K562 (cell line): Measurements from ENCODE around the gene QKI. TPM values are rescaled to one million over a fixed set of nuclear protein-coding genes. Genes with fewer than 3 reads are reported as not detected.

Experiments used
- ATAC-seq: fragments of 200-7000 bp; cut with Tn5 transposase; 3 replicates; pipeline ENCODE4 v1.9.1; 2020; ENCODE audit warnings: moderate library complexity
- BruUV-seq: library from RNA; stranded (reverse); fragments of 400-500 nt; replicated peaks from 2 replicates; lab custom pipeline; 2021; lab: Mats Ljungman, UMichigan
- CTCF ChIA-PET: fragments of 300-600 bp; formaldehyde crosslinking; extraction: SDS; loops from one replicate; lab custom pipeline; 2021; ENCODE audit warnings: low intra/inter-chr PET ratio; lab: Yijun Ruan, JAX
- POLR2A ChIA-PET: fragments of 300-600, 350-650 bp; sonication (Branson Sonifier 250); formaldehyde crosslinking; extraction: SDS; loops from one replicate; lab custom pipeline; 2021; ENCODE audit warnings: antibody characterized with exemption, inconsistent platforms; lab: Yijun Ruan, JAX
- DNase-seq, 4 experiments: peaks; one replicate each; pipeline versions ENCODE4 v3.0.0 to v3.0.0-alpha.2; 2011 to 2018; ENCODE audit warnings: low spot score in 3 of 4, mixed read lengths in 3 of 4; ENCODE audit errors: extremely low read depth in 1 of 4
- FAIRE-seq: peaks from 2 replicates; lab custom pipeline; 2011; peaks lifted over from hg19 to GRCh38; lab: Jason Lieb, UNC
- H2AFZ ChIP-seq: 2 replicates; pipeline ENCODE4 v1.6.0; 2011; ENCODE audit warnings: low read depth, low read length, control low read depth, inconsistent platforms
- H3K27ac ChIP-seq: fragments of 200-600 bp; 3 replicates; pipeline ENCODE4 v1.8.0; 2011; ENCODE audit warnings: low read depth, mild to moderate bottlenecking, control low read depth, inconsistent platforms, low read length, moderate library complexity, mixed read lengths; ENCODE audit errors: extremely low read depth
- H3K27me3 ChIP-seq, 2 experiments: fragments of 300-600 bp in 1 of 2; 2 replicates in 1 of 2; 3 replicates in 1 of 2; pipeline versions ENCODE4 v1.6.0 to v1.8.0; 2011; ENCODE audit warnings: inconsistent platforms in 2 of 2, low read length in 2 of 2, mild to moderate bottlenecking in 1 of 2, mixed read lengths in 1 of 2, moderate library complexity in 1 of 2; ENCODE audit not compliant: control insufficient read depth in 2 of 2, insufficient read depth in 2 of 2
- H3K36me3 ChIP-seq: fragments of 300-600 bp; 3 replicates; pipeline ENCODE4 v1.8.0; 2011; ENCODE audit warnings: mild to moderate bottlenecking, low read length, inconsistent platforms; ENCODE audit not compliant: control insufficient read depth, insufficient read depth
- H3K4me1 ChIP-seq, 2 experiments: fragments of 200-600 bp in 1 of 2; replicated peaks in 1 of 2; 2 replicates in 1 of 2; 3 replicates in 1 of 2; pipeline versions ENCODE4 v1.5.1 to v1.8.0; 2011; ENCODE audit warnings: inconsistent platforms in 2 of 2, low read length in 2 of 2, mild to moderate bottlenecking in 1 of 2, mixed read lengths in 1 of 2, moderate library complexity in 1 of 2; ENCODE audit not compliant: control insufficient read depth in 2 of 2, insufficient read depth in 2 of 2
- H3K4me2 ChIP-seq: 2 replicates; pipeline ENCODE4 v1.6.1; 2011; ENCODE audit warnings: low read length, control low read depth, inconsistent platforms, mixed read lengths; ENCODE audit not compliant: insufficient read depth
- H3K4me3 ChIP-seq: fragments of 200-600 bp; sonication (generic), shearing (Covaris generic); 2 replicates; pipeline ENCODE4 v1.5.1; 2016; ENCODE audit warnings: control low read depth, inconsistent platforms
- H3K79me2 ChIP-seq: fragments of 200-600 bp; 3 replicates; pipeline ENCODE4 v1.8.0; 2011; ENCODE audit warnings: low read length, inconsistent platforms; ENCODE audit not compliant: control insufficient read depth, insufficient read depth
- H3K9ac ChIP-seq, 2 experiments: 2 replicates each; pipeline versions ENCODE4 v1.6.0 to v1.6.1; 2011; ENCODE audit warnings: low read depth in 2 of 2, low read length in 2 of 2, control low read depth in 1 of 2, inconsistent platforms in 1 of 2, mild to moderate bottlenecking in 1 of 2, mixed read lengths in 1 of 2; ENCODE audit not compliant: insufficient read depth in 1 of 2
- H3K9me1 ChIP-seq: one replicate; pipeline ENCODE4 v1.6.0; 2011; ENCODE audit warnings: inconsistent platforms, mild to moderate bottlenecking, low read length, moderate library complexity; ENCODE audit not compliant: control insufficient read depth, insufficient read depth
- H3K9me3 ChIP-seq: replicated peaks from 2 replicates; pipeline ENCODE4 v1.5.1; 2011; ENCODE audit warnings: low read depth, low read length, inconsistent platforms; ENCODE audit not compliant: control insufficient read depth, insufficient read depth
- H4K20me1 ChIP-seq: replicated peaks from 2 replicates; pipeline ENCODE4 v1.6.1; 2011; ENCODE audit warnings: low read length, inconsistent platforms, mixed read lengths; ENCODE audit not compliant: control insufficient read depth, insufficient read depth
- CEBPG ChIP-seq, 3 experiments: fragments of 200-800 bp in 1 of 3; sonication (Bioruptor generic) in 1 of 3; sonication (generic) in 1 of 3; formaldehyde crosslinking in 1 of 3; IDR thresholded peaks in 2 of 3; conservative IDR thresholded peaks in 1 of 3; 2 replicates each; pipeline versions ENCODE4 v1.6.1 to v1.8.0; 2016 to 2022; ENCODE audit warnings: missing compliant biosample characterization in 2 of 3, missing genetic modification characterization in 2 of 3, mild to moderate bottlenecking in 1 of 3, missing genetic modification reagents in 1 of 3
- ELF2 ChIP-seq: fragments of 250-450 bp; sonication (Bioruptor Pico); IDR thresholded peaks from 2 replicates; pipeline ENCODE4 v1.5.0; 2021; ENCODE audit warnings: mild to moderate bottlenecking
- MAFG ChIP-seq: fragments of 450-650 bp; conservative IDR thresholded peaks from 2 replicates; pipeline ENCODE4 v1.6.1; 2016; ENCODE audit warnings: missing genetic modification characterization, missing compliant biosample characterization
- MLX ChIP-seq, 2 experiments: fragments of 450-650 bp in 1 of 2; sonication (generic) in 1 of 2; formaldehyde crosslinking; conservative IDR thresholded peaks; 2 replicates each; pipeline versions ENCODE4 v1.4.0 to v1.8.1; 2020 to 2022; ENCODE audit warnings: mild to moderate bottlenecking in 1 of 2, missing genetic modification reagents in 1 of 2
- YY1 ChIP-seq, 3 experiments: IDR thresholded peaks; 2 replicates each; pipeline ENCODE4 v1.6.1; 2011; ENCODE audit warnings: low read length in 2 of 3, mild to moderate bottlenecking in 2 of 3, moderate library complexity in 2 of 3, borderline replicate concordance in 1 of 3, control low read depth in 1 of 3, low read depth in 1 of 3; ENCODE audit not compliant: insufficient read depth in 3 of 3, insufficient replicate concordance in 2 of 3, control insufficient read depth in 1 of 3, insufficient read length in 1 of 3; ENCODE audit errors: extremely low read depth in 1 of 3
- ZNF518B ChIP-seq: fragments of 250-450 bp; sonication (Bioruptor Pico); IDR thresholded peaks from 2 replicates; pipeline ENCODE4 v1.5.0; 2021; ENCODE audit warnings: mild to moderate bottlenecking, moderate library complexity
- WGBS: fragments of 100-300 bp; shearing (Covaris generic); methylation state at CpG from one replicate; pipeline ENCODE4 v1.1.6; 2016; ENCODE audit warnings: low coverage, mixed read lengths; ENCODE audit not compliant: insufficient coverage; ENCODE audit errors: missing lambda C conversion rate; 5-methylcytosine and 5-hydroxymethylcytosine counted together
- in situ Hi-C: fragments of 300-500 bp; cut with MboI; formaldehyde crosslinking; loops from 4 replicates; pipeline ENCODE4 v1.15.0; 2018; ENCODE audit warnings: inconsistent platforms, mixed read lengths
- intact Hi-C: fragments of 100-400 bp; cut with micrococcal nuclease; formaldehyde crosslinking; loops from 2 replicates; pipeline ENCODE4 v1.14.2; 2022
- polyA plus RNA-seq, 8 experiments: library from polyadenylated mRNA; depleted of rRNA in 4 of 8; stranded (reverse) in 5 of 8; unstranded in 3 of 8; fragments of >200 nt; fragmentation: Nextera tagmentation in 2 of 8; fragmentation: Illumina TruSeq in 1 of 8; extraction: Ambion mirVana in 2 of 8; extraction: Trizol in 1 of 8; gene quantifications; 2 replicates each; pipeline versions ENCODE4 v1.2.1 to v1.2.3, GENCODE V29; 2011 to 2014; ENCODE audit warnings: inconsistent platforms in 1 of 8, missing spikeins in 1 of 8
- total RNA-seq, 7 experiments: library from RNA; depleted of rRNA in 6 of 7; stranded (reverse); fragments of >200 nt in 6 of 7; fragmentation: Illumina TruSeq in 2 of 7; extraction: Trizol in 2 of 7; gene quantifications; 2 replicates each; pipeline versions ENCODE4 v1.2.1 to v1.2.3, GENCODE V29; 2011 to 2021; ENCODE audit warnings: low replicate concordance in 1 of 7

Gene QKI
- total and polyA plus RNA-seq, 9 of the 15 experiments (the other 6 are each of a cell fraction or from before 2014, with no cell fraction given) = 20.4 to 215 (median 123) TPM

GRCh38 chr6:163408352-163408991, 6.0 kb upstream of the QKI start (continued):
- TF ChIP-seq CEBPG (CRISPR knock-in tag; IDR thresholded peaks at IDR 0.05) (no peak), CEBPG (tag; conservative IDR thresholded peaks at IDR 0.05 in 1 of 2, IDR thresholded peaks at IDR 0.05 in 1 of 2) (no peak), ZNF518B (CRISPR knock-in tag) (no peak)
- TF ChIP-seq, all 486 proteins: peak for 0

- POLR2A ChIA-PET = no interaction called here
- Histone ChIP-seq H3K36me3 (no peaks in the 10 kb centered on the region), H3K4me3 (no peak overlapping the region), H3K27me3 (no peaks in the 10 kb centered on the region), H3K4me2 (no peak overlapping the region), H4K20me1 (no peaks in the 10 kb centered on the region), H3K9me3 (no peaks in the 10 kb centered on the region), H3K27ac (no peak overlapping the region), H2AFZ (no peak overlapping the region), H3K79me2 (peaks cover 15% of the 10 kb centered on the region), H3K9ac (no peak overlapping the region), H3K9me1 (no peaks in the 10 kb centered on the region), H3K4me1 (peaks cover 0 to 8% of the 10 kb centered on the region in 2 experiments; a peak in 3 of 5 replicates)
- intact Hi-C loops = loop anchor here (5.0 kb wide), 1 partner anchor 698 kb away; no protein-coding TSS in a partner anchor
- CTCF ChIA-PET = no interaction called here
- DNase-seq (no peak), ATAC-seq (no peak), FAIRE-seq (no peak)
- 70% methylated on average over 7 of the region's 12 CpGs for WGBS
- TF ChIP-seq ELF2 (CRISPR knock-in tag) (no peak), MAFG (tag) (no peak), MLX (CRISPR knock-in tag; conservative IDR thresholded peaks at IDR 0.05) (no peak), YY1 (IDR thresholded peaks at IDR 0.05; ENCODE audit: borderline replicate concordance in 1 of 3, control insufficient read depth in 1 of 3, extremely low read depth in 1 of 3, insufficient read depth in 3 of 3, insufficient read length in 1 of 3, insufficient replicate concordance in 2 of 3, low read depth in 1 of 3, low read length in 2 of 3) (no peak)
- no TSS peak for BruUV-seq
- in situ Hi-C loops = no loop called here
Measured at GRCh38 chr6:163409712-163410111, 4.8 kb upstream of the QKI start.
